Measurements from ENCODE around the gene MUC6.

MUC6 gene

DNA sequence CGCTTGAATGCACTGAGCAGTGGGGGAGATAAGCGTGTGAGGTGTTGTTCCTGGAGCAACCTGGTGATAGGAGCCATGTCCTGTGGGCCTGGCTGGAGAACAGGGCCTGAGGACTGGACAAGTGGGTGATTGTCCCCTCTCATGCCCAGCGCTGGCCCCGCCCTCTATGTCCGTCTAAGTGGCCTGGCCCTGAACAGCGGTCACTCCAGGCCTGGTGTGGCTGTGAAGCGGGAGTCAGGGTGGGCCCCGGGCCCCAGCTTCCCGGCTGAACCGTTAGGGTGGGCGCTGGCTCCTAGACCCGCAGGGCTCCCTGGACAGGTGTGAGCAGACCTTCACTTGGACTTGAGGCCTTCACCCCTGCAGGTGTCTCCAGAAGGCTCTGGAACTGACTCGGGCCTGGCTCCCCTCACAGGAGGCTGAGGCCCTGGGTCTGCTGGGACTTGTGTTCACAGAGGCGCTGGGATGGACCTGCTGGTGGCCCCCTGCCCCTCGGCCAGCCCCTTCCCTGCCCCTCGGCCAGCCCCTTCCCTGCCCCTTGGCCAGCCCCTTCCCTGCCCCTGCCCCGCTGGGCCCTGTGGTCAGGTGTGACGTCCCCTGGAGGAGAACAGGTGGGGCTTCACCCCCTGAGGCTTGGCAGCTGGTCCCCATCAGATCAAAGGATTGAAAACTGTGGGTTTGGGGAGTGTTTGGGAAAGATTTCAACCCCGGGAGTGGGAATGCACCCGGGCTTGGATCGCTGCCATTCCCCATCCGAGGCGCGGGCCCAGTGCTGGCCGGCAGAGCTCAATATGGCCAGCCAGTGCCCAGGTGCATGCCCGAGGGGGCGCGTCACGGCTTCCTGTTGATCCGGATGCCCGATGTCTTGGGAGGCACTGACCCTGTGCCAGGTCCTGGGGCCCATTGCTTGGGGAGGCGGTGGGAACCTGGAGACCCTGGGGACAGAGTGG, 3.2 kb upstream of the MUC6 start:
- TF ChIP-seq EZH2phosphoT487 (IDR thresholded peaks at IDR 0.05; ENCODE audit: low read length) (no peak), CTCF (IDR thresholded peaks at IDR 0.05; ENCODE audit: low read length) (no peak), EZH2 (optimal IDR thresholded peaks at IDR 0.05; ENCODE audit: low read depth, low read length) (no peak)
- Histone ChIP-seq H3K9ac (ENCODE audit: low read length) (no peak overlapping the region), H3K36me3 (replicated peaks; ENCODE audit: insufficient read depth, low read length) (no peaks in the 10 kb centered on the region), H3K9me2 (replicated peaks; ENCODE audit: insufficient read depth, low read length) (no peaks in the 10 kb centered on the region), H3K27ac (ENCODE audit: low read length) (no peak overlapping the region), H3K9me3 (replicated peaks; ENCODE audit: insufficient read depth, low read length) (no peaks in the 10 kb centered on the region), H3K4me3 (ENCODE audit: low read length) (no peak overlapping the region), H3K4me1 (ENCODE audit: low read length) (no peaks in the 10 kb centered on the region), H3K27me3 (replicated peaks; ENCODE audit: insufficient read depth, low read length) (peaks cover 90% of the 10 kb centered on the region), H2AFZ (ENCODE audit: low read length) (no peak overlapping the region), H3K4me2 (ENCODE audit: low read depth, low read length) (no peak overlapping the region), H4K20me1 (ENCODE audit: insufficient read depth, low read length) (no peaks in the 10 kb centered on the region), H3K79me2 (ENCODE audit: low read length) (no peaks in the 10 kb centered on the region), H3F3A (ENCODE audit: insufficient read depth, low read length) (no peaks in the 10 kb centered on the region)
- no peak for DNase-seq

DNA sequence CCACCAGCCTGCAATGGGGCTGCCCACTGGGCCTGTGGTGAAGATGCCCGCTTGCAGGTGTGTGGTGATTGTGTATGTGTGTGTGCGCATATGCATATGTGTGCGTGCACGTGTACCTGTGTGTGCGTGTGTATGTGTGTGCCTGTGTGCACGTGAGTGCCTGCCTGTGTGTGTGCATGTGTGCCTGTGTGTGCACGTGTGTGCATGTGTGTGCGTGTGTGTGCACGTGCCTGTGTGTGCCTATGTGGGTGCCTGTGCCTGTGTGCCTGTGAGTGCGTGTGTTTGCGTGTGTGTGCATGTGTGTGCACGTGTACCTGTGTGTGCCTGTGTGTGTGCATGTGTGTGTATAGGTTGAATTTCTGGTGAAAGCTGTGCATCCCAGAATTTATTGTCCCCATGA, 2.4 kb upstream of the MUC6 start:
- H3K9me2 ChIP-seq (replicated peaks; ENCODE audit: insufficient read depth, low read length) = no peaks in the 10 kb centered on the region
- no peak overlapping the region for H3K4me2 ChIP-seq (ENCODE audit: low read depth, low read length)
- no peaks in the 10 kb centered on the region for H3F3A ChIP-seq (ENCODE audit: insufficient read depth, low read length)
- H3K4me1 ChIP-seq (ENCODE audit: low read length) = no peaks in the 10 kb centered on the region
- DNase-seq = no peak
- H3K27me3 ChIP-seq (replicated peaks; ENCODE audit: insufficient read depth, low read length) = peaks cover 91% of the 10 kb centered on the region
- no peak overlapping the region for H3K4me3 ChIP-seq (ENCODE audit: low read length)
- H3K27ac ChIP-seq (ENCODE audit: low read length) = no peak overlapping the region
- no peaks in the 10 kb centered on the region for H3K9me3 ChIP-seq (replicated peaks; ENCODE audit: insufficient read depth, low read length)
- H3K9ac ChIP-seq (ENCODE audit: low read length) = no peak overlapping the region
- no peaks in the 10 kb centered on the region for H3K36me3 ChIP-seq (replicated peaks; ENCODE audit: insufficient read depth, low read length)
- no peaks in the 10 kb centered on the region for H4K20me1 ChIP-seq (ENCODE audit: insufficient read depth, low read length)
- no peak overlapping the region for H2AFZ ChIP-seq (ENCODE audit: low read length)
- no peak for TF ChIP-seq CTCF (IDR thresholded peaks at IDR 0.05; ENCODE audit: low read length)
- H3K79me2 ChIP-seq (ENCODE audit: low read length) = no peaks in the 10 kb centered on the region

DNA sequence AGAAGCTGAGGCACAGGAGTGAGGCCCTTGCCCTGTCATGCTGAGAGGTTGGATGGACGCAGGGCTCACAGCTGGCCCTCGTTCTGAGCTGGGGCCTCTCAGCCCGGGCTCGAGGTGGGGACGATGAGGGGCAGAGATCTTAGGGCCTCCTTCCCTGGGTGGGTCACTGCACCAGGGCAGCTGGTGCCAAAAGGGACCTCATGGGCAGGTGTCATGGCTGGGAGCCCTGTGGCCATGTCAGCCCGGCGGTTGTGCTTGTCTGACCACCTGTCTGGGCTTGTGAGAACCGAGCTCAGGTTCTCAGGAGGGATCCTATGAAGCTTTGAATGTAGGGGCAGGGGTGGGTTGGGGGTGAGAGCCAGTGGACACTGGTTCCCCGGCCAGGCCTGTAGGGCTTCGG, 1.8 kb upstream of the MUC6 start:
- H3K9me3 ChIP-seq (replicated peaks; ENCODE audit: insufficient read depth, low read length) = no peaks in the 10 kb centered on the region
- no peak overlapping the region for H2AFZ ChIP-seq (ENCODE audit: low read length)
- H3K9me2 ChIP-seq (replicated peaks; ENCODE audit: insufficient read depth, low read length) = no peaks in the 10 kb centered on the region
- no peak overlapping the region for H3K9ac ChIP-seq (ENCODE audit: low read length)
- H3F3A ChIP-seq (ENCODE audit: insufficient read depth, low read length) = no peaks in the 10 kb centered on the region
- H3K27ac ChIP-seq (ENCODE audit: low read length) = no peak overlapping the region
- no peak overlapping the region for H3K4me3 ChIP-seq (ENCODE audit: low read length)
- no peaks in the 10 kb centered on the region for H3K4me1 ChIP-seq (ENCODE audit: low read length)
- no peaks in the 10 kb centered on the region for H3K79me2 ChIP-seq (ENCODE audit: low read length)
- no peak overlapping the region for H3K4me2 ChIP-seq (ENCODE audit: low read depth, low read length)
- no peak for DNase-seq
- no peak for TF ChIP-seq CTCF (IDR thresholded peaks at IDR 0.05; ENCODE audit: low read length)
- no peak for TF ChIP-seq EZH2 (optimal IDR thresholded peaks at IDR 0.05; ENCODE audit: low read depth, low read length)
- TF ChIP-seq EZH2phosphoT487 (IDR thresholded peaks at IDR 0.05; ENCODE audit: low read length) = no peak
- H3K36me3 ChIP-seq (replicated peaks; ENCODE audit: insufficient read depth, low read length) = no peaks in the 10 kb centered on the region
- no peaks in the 10 kb centered on the region for H4K20me1 ChIP-seq (ENCODE audit: insufficient read depth, low read length)
- peaks cover 91% of the 10 kb centered on the region for H3K27me3 ChIP-seq (replicated peaks; ENCODE audit: insufficient read depth, low read length)
